Measurements from ENCODE around the gene CYTL1.
"Not testable (repeated sequence)": the region's sequence is repeated elsewhere in the genome, so short reads cannot be mapped to it uniquely, and the experiment has no call there.

Gene CYTL1

DNA sequence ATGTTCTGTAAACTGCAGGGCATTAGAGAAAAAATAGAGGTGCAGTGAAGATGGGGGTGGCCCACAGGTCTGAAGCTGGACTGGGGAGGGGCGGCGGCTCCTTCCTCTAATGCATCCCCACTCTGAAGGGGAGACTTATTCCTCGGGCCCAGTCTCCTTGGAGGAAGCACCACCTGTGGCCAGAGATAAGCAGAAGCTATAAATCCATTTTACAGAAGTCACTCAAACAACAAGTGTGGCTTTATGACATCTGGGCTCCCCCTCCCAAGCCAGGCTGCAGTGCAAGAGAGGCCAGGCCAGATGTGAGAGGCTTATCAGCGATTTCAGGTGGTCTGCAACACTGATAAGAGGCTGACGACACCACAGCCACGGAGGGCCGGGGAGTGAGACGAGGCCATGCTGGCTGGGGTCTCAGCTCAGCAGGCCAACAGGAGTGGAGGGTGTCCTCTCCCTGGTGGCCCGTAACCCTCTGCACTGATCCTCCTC lies 15.8 kb downstream of the CYTL1 start:
- Histone ChIP-seq H3K36me3 (replicated peaks; ENCODE audit: low read depth, low read length) (no peaks in the 10 kb centered on the region), H3K27me3 (ENCODE audit: low read depth, low read length) (peaks cover 10% of the 10 kb centered on the region; the same call in 1 of the 2 replicates), H4K20me1 (ENCODE audit: insufficient read depth, low read length) (no peaks in the 10 kb centered on the region), H2AFZ (ENCODE audit: low read depth, low read length) (no peak overlapping the region), H3K4me3 (ENCODE audit: low read length) (no peak overlapping the region), H3K9ac (ENCODE audit: low read length) (no peak overlapping the region), H3K4me1 (ENCODE audit: low read length) (no peaks in the 10 kb centered on the region), H3K79me2 (ENCODE audit: low read length) (no peaks in the 10 kb centered on the region), H3K27ac (ENCODE audit: low read length) (no peak overlapping the region), H3K4me2 (ENCODE audit: low read length) (no peak overlapping the region), H3K9me3 (ENCODE audit: insufficient read depth, low read length) (no peaks in the 10 kb centered on the region)
- TF ChIP-seq EZH2phosphoT487 (IDR thresholded peaks at IDR 0.05; ENCODE audit: low read depth) = no peak
- TF ChIP-seq, protein P1, sequence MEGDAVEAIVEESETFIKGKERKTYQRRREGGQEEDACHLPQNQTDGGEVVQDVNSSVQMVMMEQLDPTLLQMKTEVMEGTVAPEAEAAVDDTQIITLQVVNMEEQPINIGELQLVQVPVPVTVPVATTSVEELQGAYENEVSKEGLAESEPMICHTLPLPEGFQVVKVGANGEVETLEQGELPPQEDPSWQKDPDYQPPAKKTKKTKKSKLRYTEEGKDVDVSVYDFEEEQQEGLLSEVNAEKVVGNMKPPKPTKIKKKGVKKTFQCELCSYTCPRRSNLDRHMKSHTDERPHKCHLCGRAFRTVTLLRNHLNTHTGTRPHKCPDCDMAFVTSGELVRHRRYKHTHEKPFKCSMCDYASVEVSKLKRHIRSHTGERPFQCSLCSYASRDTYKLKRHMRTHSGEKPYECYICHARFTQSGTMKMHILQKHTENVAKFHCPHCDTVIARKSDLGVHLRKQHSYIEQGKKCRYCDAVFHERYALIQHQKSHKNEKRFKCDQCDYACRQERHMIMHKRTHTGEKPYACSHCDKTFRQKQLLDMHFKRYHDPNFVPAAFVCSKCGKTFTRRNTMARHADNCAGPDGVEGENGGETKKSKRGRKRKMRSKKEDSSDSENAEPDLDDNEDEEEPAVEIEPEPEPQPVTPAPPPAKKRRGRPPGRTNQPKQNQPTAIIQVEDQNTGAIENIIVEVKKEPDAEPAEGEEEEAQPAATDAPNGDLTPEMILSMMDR (IDR thresholded peaks at IDR 0.05; ENCODE audit: low read depth, low read length) = no peak

DNA sequence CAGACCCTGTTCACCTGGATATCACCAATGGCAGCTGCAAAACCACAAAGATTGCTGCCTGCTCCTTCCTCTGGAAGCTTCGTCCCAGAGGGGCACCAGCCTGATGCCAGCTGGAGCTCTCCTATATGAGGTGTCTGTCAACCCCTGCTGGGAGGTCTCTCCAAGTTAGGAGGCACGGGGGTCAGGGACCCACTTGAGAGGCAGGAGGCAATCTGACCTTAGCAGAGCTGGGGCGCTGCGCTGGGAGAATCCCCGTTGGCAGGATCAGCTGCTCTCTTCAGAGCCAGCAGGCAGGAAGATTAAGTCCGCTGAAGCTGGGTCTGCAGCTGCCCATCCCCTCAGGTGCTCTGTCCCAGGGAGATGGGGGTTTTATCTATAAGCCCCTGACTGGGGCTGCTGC lies 17.6 kb downstream of the CYTL1 start:
- H3K27me3 ChIP-seq (ENCODE audit: low read depth, low read length) = peaks cover 10% of the 10 kb centered on the region; the same call in 1 of the 2 replicates
- H3K9me3 ChIP-seq (ENCODE audit: insufficient read depth, low read length); H3K4me2 ChIP-seq (ENCODE audit: low read length): not testable (repeated sequence)

DNA sequence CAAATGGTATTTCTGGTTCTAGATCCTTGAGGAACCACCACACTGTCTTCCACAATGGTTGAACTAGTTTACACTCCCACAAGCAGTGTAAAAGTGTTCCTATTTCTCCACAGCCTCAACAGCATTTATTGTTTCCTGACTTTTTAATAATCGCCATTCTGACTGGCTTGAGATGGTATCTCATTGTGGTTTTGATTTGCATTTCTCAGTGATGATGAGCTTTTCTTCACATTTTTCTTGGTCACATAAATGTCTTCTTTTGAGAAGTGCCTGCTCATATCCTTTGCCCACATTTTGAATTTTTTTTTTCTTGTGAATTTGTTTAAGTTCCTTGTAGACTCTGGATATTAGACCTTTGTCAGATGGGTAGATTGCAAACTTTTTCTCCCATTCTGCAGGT lies 22.3 kb downstream of the CYTL1 start:
- H3K9me3 ChIP-seq (ENCODE audit: insufficient read depth, low read length); H3K9ac ChIP-seq (ENCODE audit: low read length); H2AFZ ChIP-seq (ENCODE audit: low read depth, low read length); H3K27ac ChIP-seq (ENCODE audit: low read length); H3K27me3 ChIP-seq (ENCODE audit: low read depth, low read length); H3K79me2 ChIP-seq (ENCODE audit: low read length); H3K4me1 ChIP-seq (ENCODE audit: low read length); H4K20me1 ChIP-seq (ENCODE audit: insufficient read depth, low read length); H3K4me3 ChIP-seq (ENCODE audit: low read length); H3K4me2 ChIP-seq (ENCODE audit: low read length); H3K36me3 ChIP-seq (replicated peaks; ENCODE audit: low read depth, low read length): not testable (repeated sequence)

More for the DNA sequence above, 17.6 kb downstream of the CYTL1 start:
- H2AFZ ChIP-seq (ENCODE audit: low read depth, low read length); H3K27ac ChIP-seq (ENCODE audit: low read length); H3K79me2 ChIP-seq (ENCODE audit: low read length); H3K4me3 ChIP-seq (ENCODE audit: low read length); H3K9ac ChIP-seq (ENCODE audit: low read length); H3K4me1 ChIP-seq (ENCODE audit: low read length); H4K20me1 ChIP-seq (ENCODE audit: insufficient read depth, low read length); H3K36me3 ChIP-seq (replicated peaks; ENCODE audit: low read depth, low read length): not testable (repeated sequence)

DNA sequence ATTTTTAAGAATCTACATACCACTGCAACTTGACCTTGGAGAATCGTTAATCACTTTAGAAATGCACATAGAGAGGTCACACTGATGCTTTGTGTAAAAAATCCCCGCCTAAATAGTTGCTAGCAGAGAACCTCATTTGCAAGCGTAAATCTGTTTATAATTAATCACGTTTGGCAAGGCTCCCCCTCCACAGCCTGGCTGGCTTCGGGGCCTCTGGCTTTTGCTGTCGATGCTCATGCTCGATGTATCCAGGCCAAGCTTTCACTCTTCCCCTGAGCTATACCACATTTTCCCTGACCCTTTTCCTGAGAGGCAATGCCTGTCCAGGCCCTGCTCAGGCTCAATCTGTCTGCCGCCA lies 23.4 kb downstream of the CYTL1 start:
- Histone ChIP-seq H3K4me1 (ENCODE audit: low read length) (no peaks in the 10 kb centered on the region), H3K27me3 (ENCODE audit: low read depth, low read length) (peaks cover 4% of the 10 kb centered on the region; the same call in 1 of the 2 replicates), H3K9ac (ENCODE audit: low read length) (no peak overlapping the region), H3K36me3 (replicated peaks; ENCODE audit: low read depth, low read length) (no peaks in the 10 kb centered on the region), H4K20me1 (ENCODE audit: insufficient read depth, low read length) (no peaks in the 10 kb centered on the region), H3K79me2 (ENCODE audit: low read length) (no peaks in the 10 kb centered on the region), H3K9me3 (ENCODE audit: insufficient read depth, low read length) (no peaks in the 10 kb centered on the region), H2AFZ (ENCODE audit: low read depth, low read length) (no peak overlapping the region), H3K4me3 (ENCODE audit: low read length) (no peak overlapping the region), H3K27ac (ENCODE audit: low read length) (no peak overlapping the region), H3K4me2 (ENCODE audit: low read length) (no peak overlapping the region)
- TF ChIP-seq, protein P1 (IDR thresholded peaks at IDR 0.05; ENCODE audit: low read depth, low read length) = no peak
- TF ChIP-seq EZH2phosphoT487 (IDR thresholded peaks at IDR 0.05; ENCODE audit: low read depth) = no peak

DNA sequence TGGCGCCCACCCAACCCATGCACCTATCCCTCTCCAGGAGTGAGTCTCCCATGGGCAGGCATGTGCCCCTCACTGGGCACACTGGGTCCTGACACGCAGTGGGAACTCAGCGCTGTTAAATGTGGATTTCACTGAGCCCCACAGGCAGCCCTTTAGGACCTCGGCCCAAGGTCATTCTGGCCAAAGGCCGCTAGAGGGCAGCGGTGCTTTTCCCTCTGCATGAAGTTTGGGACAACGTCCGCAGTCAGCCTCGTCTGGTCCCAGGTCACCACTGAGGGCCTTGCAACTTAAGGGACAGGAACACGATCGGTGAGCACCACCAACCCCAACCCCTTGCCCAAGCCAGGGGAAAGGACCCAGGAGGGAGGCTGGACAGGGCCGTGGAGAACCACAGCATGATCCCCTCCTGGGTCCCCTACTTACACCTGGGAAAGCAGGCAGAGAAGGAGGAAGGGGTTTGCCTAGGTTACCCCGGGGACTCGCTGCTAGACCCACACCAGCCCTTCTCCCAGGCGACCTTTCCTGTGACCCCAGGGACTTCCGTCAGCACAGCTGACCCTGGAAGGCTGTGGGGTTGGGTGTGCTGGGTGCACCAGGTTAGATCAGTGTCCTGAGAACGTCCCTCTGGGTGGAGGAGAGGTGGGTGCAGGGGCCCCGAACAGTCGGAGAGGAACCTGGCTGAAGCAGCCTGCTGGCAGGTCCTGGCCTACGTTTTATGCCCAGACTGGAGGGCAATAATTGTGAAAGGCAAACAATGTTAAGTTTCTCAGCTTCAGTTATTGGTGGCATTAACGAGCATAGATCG lies 24.0 kb downstream of the CYTL1 start:
- no peaks in the 10 kb centered on the region for H3K4me1 ChIP-seq (ENCODE audit: low read length)
- H3K9ac ChIP-seq (ENCODE audit: low read length) = no peak overlapping the region
- H2AFZ ChIP-seq (ENCODE audit: low read depth, low read length) = no peak overlapping the region
- no peaks in the 10 kb centered on the region for H4K20me1 ChIP-seq (ENCODE audit: insufficient read depth, low read length)
- peak overlapping the region; percentile 12 for H3K4me2 ChIP-seq (ENCODE audit: low read length)
- no peaks in the 10 kb centered on the region for H3K79me2 ChIP-seq (ENCODE audit: low read length)
- TF ChIP-seq, protein P1 (IDR thresholded peaks at IDR 0.05; ENCODE audit: low read depth, low read length) = peak; percentile 87
- no peak for TF ChIP-seq EZH2phosphoT487 (IDR thresholded peaks at IDR 0.05; ENCODE audit: low read depth)
- no peaks in the 10 kb centered on the region for H3K9me3 ChIP-seq (ENCODE audit: insufficient read depth, low read length)
- no peaks in the 10 kb centered on the region for H3K36me3 ChIP-seq (replicated peaks; ENCODE audit: low read depth, low read length)
- no peak overlapping the region for H3K27ac ChIP-seq (ENCODE audit: low read length)
- peaks cover 4% of the 10 kb centered on the region; the same call in 1 of the 2 replicates for H3K27me3 ChIP-seq (ENCODE audit: low read depth, low read length)
- no peak overlapping the region for H3K4me3 ChIP-seq (ENCODE audit: low read length)

Measured in OCI-LY3 (cell line).